ENCODE data around the gene ST6GALNAC4. TPM values are rescaled to one million over a fixed set of nuclear protein-coding genes. Genes with fewer than 3 reads are reported as not detected.
"Not testable (repeated sequence)": the region's sequence is repeated elsewhere in the genome, so short reads cannot be mapped to it uniquely, and the experiment has no call there.

Gene ST6GALNAC4
- total RNA-seq, 1 donor from 2014 or later: 42.1 TPM

DNA sequence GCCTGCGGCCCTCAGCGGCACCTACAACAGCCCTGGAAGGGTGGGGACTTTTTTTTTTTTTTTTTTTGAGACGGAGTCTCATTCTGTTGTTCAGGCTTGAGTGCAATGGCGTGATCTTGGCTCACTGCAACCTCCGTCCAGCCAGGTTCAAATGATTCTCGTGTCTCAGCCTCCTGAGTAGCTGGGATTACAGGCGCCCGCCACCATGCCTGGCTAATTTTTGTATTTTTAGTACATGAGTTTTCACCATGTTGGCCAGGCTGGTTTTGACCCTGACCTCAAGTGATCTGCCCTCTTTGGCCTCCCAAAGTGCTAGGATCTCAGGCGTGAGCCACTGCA, 46.7 kb downstream of the ST6GALNAC4 start:
- DNase-seq (ENCODE audit: low spot score): not testable (repeated sequence)

GRCh38 chr9:127869310-127870152, 47.3 kb downstream of the ST6GALNAC4 start:
- peak; percentile 86 for DNase-seq (ENCODE audit: low spot score)

DNA sequence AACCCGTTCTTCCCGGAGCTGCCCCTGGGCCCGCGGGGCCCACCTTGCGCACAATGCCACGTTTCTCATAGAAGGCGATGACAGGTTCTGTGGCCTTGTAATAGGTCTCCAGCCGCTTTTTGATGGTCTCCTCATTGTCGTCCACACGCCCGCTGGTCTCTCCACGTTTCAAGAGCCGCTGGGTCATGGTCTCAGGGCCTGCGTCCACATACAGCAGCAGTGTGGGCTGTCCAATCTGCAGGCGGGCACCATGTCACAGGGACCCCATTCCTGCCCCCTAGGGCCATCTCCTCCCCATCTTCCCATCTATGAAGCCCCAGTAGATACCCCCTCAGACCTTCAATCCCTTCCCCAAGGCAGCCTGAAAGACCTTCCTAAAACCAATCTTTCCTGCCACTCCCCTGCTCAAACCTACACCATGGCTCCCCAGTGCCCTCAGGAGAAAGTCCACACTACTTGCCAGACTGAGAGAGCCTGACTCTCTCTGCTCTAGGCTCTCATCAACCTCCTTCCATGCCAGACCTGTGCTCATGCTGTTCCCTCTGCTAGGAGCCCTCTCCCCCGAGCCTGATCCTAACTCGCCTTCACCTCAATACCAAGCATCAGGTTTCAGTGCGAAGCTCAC, 48.5 kb downstream of the ST6GALNAC4 start:
- DNase-seq (ENCODE audit: low spot score): no peak

- DNase-seq (ENCODE audit: low spot score): no peak
These were observed 49.2 kb downstream of the ST6GALNAC4 start for GRCh38 chr9:127867356-127868277.

DNA sequence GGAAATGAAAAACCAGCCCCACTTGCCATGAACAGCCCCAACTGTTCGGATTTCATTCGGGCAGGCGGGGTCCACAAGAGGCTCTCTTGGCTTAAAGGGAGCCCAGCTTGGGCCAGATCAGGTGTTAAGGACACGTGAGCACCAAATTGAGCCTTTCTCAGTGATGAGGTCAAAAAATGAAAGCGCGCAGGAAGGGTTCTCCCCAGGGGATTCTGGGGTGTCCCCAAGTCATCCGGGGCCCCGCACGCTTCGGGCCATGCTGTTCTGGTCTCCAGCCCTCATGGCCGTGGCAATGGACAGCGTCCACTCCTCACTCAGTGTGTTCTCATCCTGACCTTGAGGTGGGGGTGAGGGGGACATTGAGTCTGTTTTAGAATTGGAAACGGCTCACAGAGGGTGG, 50.3 kb downstream of the ST6GALNAC4 start:
- no peak for DNase-seq (ENCODE audit: low spot score)

DNA sequence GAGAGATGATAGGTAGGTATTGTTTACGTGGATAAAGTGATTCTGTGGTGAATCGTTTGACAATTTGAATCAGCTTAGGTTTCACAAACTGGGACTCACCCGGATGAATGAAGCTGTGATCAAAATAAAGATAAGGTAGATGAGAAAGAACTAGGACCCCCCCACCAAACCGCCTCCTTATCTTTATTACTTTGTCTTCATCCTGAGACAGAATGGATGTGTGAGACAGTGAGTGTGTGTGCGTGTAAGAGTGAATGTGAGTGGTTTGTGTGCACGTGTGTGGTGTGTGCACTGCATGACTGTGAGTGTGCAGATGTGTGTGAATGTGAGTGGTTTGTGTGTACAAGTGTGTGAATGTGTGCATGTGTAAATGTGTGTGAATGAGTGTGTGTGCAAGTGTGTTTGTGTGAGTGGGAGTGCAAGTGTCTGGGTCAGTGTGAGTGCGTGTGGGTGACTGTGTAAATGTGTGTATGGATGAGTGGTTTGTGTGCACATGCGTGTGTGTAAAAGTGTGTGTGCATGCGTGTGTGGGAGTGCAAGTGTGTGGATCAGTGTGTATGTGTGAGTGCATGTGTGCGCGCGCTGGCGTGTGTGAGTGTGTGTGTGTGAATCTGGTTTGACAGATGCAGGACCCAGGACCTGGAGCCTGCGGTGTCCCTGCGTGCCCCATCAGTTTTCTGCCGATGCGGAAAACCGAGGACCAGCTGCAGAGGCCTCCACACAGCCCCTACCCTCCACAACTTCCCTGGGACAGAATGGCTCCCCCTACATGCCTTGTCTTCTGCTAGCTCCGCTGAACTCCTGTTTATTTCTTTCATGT, 51.0 kb downstream of the ST6GALNAC4 start:
- DNase-seq (ENCODE audit: low spot score): no peak

DNA sequence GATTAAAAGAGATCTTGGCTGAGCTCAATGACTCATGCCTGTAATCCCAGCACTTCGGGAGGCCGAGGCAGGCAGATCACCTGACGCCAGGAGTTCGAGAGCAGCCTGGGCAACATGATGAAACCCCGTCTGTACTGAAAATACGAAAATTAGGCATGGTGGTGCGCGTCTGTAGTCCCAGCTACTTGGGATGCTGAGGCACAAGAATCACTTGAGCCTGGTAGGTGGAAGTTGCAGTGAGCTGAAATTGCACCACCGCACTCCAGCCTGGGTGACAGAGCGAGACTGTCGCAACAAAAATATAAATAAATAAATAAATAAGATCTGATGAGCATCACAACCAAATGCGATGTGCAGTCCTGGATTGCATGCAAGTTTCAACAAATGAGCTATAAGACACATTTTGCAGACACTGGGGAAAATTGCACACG, 53.6 kb downstream of the ST6GALNAC4 start:
- no peak for DNase-seq (ENCODE audit: low spot score)

DNA sequence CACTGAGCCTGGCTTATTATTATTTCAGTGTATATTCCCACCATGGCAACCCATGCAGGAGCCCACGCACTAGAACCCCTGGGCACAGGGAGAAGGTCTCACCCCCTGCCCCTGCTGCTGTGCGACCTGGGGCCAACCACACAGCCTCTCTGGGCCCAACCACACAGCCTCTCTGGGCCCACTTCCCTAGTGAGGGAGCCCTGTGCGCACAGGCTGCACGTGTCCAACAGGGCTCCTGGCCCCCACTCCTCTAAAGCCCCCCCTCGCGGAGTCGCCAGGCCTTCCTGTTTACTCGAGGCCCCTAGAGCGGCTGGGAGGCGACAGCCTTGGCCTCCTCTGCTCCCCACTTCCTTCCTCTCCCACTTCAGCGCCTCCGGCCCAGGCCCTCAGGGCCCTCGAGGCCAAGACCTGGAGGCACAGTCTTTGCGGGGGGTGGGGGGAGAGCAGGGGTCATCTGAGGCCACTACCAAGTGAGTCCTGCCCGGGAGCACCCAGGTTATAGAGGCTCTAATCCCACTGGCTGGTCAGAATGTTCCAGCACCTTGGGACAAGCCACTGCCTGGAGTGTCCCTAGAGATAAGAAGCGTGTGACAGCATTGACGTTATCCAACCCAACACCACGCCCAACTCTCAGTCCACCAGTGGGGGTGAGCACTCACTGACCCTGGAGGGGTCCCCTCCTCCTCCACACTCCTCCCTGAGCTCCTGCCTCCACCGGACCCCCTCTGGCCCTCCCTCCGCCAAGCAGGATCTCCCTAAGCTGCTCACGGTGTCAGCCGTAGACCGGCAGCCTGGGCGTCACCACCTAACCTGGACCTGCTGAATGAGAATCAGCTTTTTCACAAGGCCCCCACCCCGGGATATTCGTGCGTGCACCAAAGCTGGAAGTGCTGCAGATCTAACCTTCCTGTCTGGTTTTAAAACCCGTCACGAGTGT, 54.5 kb downstream of the ST6GALNAC4 start:
- peak; percentile 79 for DNase-seq (ENCODE audit: low spot score)

- DNase-seq (ENCODE audit: low spot score): no peak
These were observed 56.1 kb downstream of the ST6GALNAC4 start for GRCh38 chr9:127860779-127861178.

- peak; percentile 72 for DNase-seq (ENCODE audit: low spot score)
These were observed 56.6 kb downstream of the ST6GALNAC4 start for GRCh38 chr9:127860260-127860659.

GRCh38 chr9:127858041-127858512, 58.8 kb downstream of the ST6GALNAC4 start:
- DNase-seq (ENCODE audit: low spot score): no peak

Other genes with a start within 250 kb of the ST6GALNAC4 start
- gene CFAP157, start 210.1 kb downstream of the ST6GALNAC4 start, total RNA-seq: 1.4 TPM
- 19.5 TPM for gene PTRH1, start 201.4 kb downstream of the ST6GALNAC4 start, total RNA-seq
- 0.26 TPM for gene TTC16, start 201.0 kb downstream of the ST6GALNAC4 start, total RNA-seq
- 21.7 TPM for gene TOR2A, start 181.7 kb downstream of the ST6GALNAC4 start, total RNA-seq
- 9.1 TPM for gene SH2D3C, start 138.4 kb downstream of the ST6GALNAC4 start, total RNA-seq
- 92.7 TPM for gene CDK9, start 131.0 kb downstream of the ST6GALNAC4 start, total RNA-seq
- 74.7 TPM for gene FPGS, start 114.2 kb downstream of the ST6GALNAC4 start, total RNA-seq
- gene ENG, start 62.4 kb downstream of the ST6GALNAC4 start, total RNA-seq: 94.3 TPM
- 142 TPM for gene AK1, start 39.4 kb downstream of the ST6GALNAC4 start, total RNA-seq
- 67.0 TPM for gene ST6GALNAC6, start 17.4 kb downstream of the ST6GALNAC4 start, total RNA-seq
- gene PIP5KL1, start 13.7 kb upstream of the ST6GALNAC4 start, total RNA-seq: 4.9 TPM
- 36.6 TPM for gene DPM2, start 20.8 kb upstream of the ST6GALNAC4 start, total RNA-seq
- 220 TPM for gene EEIG1, start 63.9 kb upstream of the ST6GALNAC4 start, total RNA-seq
- 12.0 TPM for gene NAIF1, start 150.3 kb upstream of the ST6GALNAC4 start, total RNA-seq
- 77.7 TPM for gene SLC25A25, start 151.2 kb upstream of the ST6GALNAC4 start, total RNA-seq
- gene PTGES2, start 210.7 kb upstream of the ST6GALNAC4 start, total RNA-seq: 61.5 TPM
- 85.5 TPM for gene LCN2, start 232.4 kb upstream of the ST6GALNAC4 start, total RNA-seq
- 75.4 TPM for gene BBLN, start 243.2 kb upstream of the ST6GALNAC4 start, total RNA-seq